NAMALWA (cell line): ENCODE data around the gene TF.

ENCODE experiments used
- DNase-seq: peaks from one replicate; pipeline ENCODE4 v3.0.0-alpha.2; 2015; ENCODE audit warnings: low spot score

TF gene

DNA sequence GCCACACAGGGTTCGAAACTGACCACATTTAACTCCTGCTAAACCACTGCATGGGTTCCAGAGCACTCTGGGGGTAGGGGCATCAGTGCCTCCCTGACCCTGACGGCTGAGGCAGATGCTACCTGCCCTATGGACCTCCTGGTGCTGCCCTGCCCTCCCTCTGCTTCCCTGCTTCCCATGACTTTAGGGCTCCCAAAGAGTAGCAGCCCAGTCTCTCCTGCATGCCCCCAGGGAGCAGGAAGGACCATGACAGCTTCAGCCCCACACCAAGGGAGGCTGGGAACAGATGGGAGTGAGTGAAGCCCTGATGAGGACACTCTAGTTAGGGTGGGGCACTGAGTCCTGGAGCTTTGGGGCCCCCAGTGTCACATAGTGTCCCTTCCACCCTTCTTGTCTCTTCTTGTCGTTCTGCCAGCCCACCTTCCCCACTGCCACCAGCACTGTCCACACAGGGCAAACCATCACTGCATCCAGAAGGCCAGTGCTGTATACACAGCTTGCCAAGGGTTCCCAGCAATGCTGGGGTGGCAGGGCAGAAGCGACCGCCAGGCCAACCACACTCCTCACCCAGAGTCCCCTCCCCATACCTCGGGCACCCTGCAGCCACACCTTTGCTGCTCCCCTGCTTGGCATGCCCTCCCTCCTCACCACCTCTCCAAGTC is 90.4 kb downstream of the TF start:
- no peak for DNase-seq

DNA sequence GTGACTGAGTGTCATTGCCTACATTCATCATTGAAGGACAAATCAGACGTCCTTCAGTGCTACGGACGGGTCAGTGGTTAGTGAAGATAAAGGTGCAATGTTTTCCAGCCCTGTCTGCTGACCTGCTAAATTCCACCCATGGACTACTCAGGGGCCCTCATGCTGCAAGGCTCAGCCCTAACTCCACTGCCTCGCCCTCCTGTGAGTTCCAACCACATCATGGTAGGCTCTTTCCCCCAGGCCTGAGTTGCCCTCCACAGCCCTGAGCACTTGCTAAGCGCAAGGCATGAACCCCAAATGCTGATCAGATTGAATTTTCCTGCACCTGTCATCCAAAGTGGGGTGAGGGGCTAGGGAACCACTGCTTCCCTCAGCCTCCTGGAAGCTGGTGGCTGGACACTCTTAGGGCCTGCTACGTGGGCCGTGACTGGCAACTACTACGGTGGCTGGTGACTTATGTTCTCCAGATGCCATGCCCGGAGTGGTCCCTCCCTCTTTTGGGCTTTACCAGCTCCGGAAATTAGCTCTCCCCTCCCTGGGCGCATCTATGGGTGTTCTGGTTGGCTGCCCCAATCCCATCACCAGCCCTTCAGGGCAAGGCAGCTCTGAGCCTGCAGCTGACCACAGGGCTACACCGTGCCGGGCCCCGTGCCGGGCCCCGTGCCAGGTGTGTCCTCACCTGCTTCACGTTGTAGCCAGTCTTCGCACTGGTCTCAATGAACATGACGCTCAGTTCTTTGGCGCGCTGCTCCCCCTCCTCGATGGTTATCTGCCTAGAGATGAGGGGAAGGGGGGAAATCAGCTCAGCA is 91.5 kb downstream of the TF start:
- no peak for DNase-seq

DNA sequence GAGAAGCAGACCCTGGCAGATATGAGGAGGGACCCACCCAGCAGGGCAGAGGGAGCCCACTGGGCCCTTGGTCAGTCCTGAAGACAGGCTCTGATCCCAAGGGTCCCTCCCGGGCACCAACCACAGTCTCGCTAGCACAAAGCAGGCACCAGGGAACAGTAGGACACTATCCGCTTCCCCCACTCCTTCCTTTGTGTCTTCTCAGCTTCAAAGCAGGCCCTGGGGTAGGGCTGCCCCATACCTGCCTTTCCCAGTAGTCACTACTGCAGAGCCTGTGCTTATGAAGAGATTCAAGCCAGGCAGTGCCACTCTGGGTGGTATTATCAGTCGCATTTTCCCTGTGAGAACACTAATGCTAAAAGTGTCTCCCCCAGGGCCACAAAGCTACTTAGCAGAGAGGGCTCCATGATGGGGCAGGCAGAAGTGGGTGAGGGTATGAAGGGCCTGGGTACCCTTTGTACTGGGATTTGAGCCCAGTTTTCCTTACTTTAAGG is 92.2 kb downstream of the TF start:
- no peak for DNase-seq

- DNase-seq: no peak
Measured at GRCh38 chr3:133838916-133839800, 93.0 kb downstream of the TF start.

DNA sequence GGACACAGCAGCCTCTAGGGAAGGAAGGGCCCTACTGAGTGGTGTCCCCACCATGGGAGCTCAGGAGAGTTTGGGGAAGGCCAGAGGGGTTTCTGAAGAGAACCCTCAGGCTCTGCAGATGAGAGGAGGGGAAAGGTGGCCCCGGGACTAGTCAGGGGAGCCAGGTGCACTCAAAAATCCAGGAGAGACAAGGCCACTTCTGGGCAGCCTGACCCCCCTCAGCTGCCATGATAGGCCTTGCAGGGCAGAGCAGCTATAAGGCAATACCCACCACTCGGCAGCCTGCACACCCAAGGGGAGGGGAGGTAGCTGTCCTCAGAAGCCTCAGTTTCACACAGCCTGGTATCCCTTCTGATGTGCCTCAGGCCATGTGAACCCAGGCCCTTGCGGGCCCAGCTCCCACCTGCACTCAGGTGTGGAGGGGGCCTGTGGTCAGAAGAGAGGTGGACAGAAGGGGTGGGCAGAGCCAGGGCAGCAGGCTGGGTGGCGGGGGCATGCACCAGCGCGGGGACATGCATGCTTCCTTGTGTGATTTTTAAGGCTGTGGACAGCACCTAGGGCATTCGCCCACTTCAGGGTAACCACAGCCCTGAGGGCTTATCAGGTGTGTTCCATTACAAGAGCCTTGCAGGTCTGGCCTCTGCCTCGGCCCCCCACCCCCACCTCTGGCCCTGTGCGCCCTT is 94.0 kb downstream of the TF start:
- DNase-seq: no peak

GRCh38 chr3:133840767-133841166 is 94.6 kb downstream of the TF start:
- DNase-seq: no peak

DNA sequence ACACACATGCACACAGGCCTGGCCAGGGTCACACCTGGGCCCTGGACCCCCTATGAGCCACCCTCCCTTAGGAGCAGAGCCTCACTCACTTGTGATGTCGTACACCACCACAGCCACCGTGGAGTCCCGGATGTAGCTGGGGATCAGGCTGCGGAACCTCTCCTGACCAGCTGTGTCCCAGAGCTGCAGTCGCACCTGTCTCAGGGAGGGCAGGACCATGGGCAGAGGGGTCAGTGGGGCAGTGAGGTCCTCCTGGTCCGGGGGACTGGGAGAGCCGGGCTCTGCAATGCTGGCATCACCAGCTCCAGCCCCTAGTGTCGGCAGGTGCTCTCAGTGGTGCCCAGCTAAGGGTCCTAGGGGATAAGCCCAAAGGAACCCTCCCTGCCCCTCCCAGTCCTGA is 95.0 kb downstream of the TF start:
- no peak for DNase-seq

- DNase-seq: no peak
Measured at GRCh38 chr3:133842158-133842557, 96.0 kb downstream of the TF start.

DNA sequence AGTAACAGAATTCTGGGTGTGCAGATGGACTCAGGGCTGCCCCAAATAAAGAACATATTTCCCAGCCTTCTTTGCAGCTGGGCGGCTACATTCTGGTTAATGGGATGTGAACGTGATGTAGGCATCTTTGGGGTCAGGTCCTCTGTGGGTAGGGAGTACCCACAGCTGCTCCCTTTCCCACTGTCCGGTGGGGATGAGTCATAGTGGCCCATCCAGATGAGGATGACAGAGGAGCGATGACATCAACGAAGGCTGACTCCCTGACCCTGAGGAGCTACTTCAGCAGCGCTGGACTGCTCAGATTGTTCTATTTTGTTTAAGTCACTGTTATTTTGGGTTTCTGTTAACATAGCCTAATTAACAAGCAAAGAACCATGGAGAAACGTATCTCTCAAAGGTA is 97.4 kb downstream of the TF start:
- DNase-seq: no peak

DNA sequence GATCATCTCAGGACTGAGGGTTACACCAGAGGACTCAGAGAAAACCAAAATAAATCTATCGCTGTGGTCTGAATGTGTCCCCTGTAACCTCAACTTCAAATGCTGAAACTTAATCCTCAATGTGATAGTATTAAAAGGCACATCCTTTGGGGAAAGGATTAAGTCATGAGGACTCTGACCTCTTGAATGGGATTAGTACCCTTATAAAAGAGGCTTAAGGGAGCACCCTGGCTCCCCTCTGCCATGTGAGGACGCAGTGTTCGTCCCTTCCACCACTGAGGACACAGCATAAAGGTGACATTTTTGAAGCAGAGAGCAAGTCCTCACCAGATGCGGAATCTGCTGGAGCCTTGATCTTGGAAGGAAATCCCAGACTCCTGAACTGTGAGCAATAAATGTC is 98.9 kb downstream of the TF start:
- no peak for DNase-seq
